GM12874 (cell line): Measurements from ENCODE around the gene KSR1.

ENCODE experiments used
- CTCF ChIP-seq: IDR thresholded peaks from 2 replicates; pipeline ENCODE4 v1.5.1; 2011; ENCODE audit warnings: low read depth, mild to moderate bottlenecking, control low read depth, low read length, moderate library complexity; ENCODE audit not compliant: insufficient read depth

Gene KSR1

GRCh38 chr17:27446569-27447301 lies 9.5 kb upstream of the KSR1 start:
- TF ChIP-seq CTCF = no peak

- TF ChIP-seq CTCF = no peak
Measured at GRCh38 chr17:27449541-27449940, 6.7 kb upstream of the KSR1 start.

GRCh38 chr17:27449988-27450387 lies 6.3 kb upstream of the KSR1 start:
- no peak for TF ChIP-seq CTCF

- no peak for TF ChIP-seq CTCF
Measured at GRCh38 chr17:27450416-27450815, 5.8 kb upstream of the KSR1 start.

- TF ChIP-seq CTCF = no peak
Measured at GRCh38 chr17:27451906-27452305, 4.3 kb upstream of the KSR1 start.

GRCh38 chr17:27452828-27453227 lies 3.4 kb upstream of the KSR1 start:
- TF ChIP-seq CTCF = no peak

- TF ChIP-seq CTCF = no peak
Measured at GRCh38 chr17:27453471-27453870, 2.8 kb upstream of the KSR1 start.

GRCh38 chr17:27454089-27454488 lies 2.2 kb upstream of the KSR1 start:
- TF ChIP-seq CTCF = no peak
